ENCODE results near the gene CRYGN. TPM values are rescaled to one million over a fixed set of nuclear protein-coding genes. Genes with fewer than 3 reads are reported as not detected.

The CRYGN gene
- total RNA-seq, 1 experiment from 2014 or later: 0.07 TPM

GRCh38 chr7:151427705-151428377, 12.1 kb downstream of the CRYGN start:
- DNase-seq (ENCODE audit: extremely low read depth, low read depth): no peak

GRCh38 chr7:151426904-151427704, 12.8 kb downstream of the CRYGN start:
- no peak for DNase-seq (ENCODE audit: extremely low read depth, low read depth)

GRCh38 chr7:151426441-151426903, 13.5 kb downstream of the CRYGN start:
- DNase-seq (ENCODE audit: extremely low read depth, low read depth): peak; percentile 50

GRCh38 chr7:151425670-151426440, 14.1 kb downstream of the CRYGN start:
- peak; percentile 19 for DNase-seq (ENCODE audit: extremely low read depth, low read depth)

GRCh38 chr7:151424799-151425198, 15.1 kb downstream of the CRYGN start:
- DNase-seq (ENCODE audit: extremely low read depth, low read depth): no peak

- DNase-seq (ENCODE audit: extremely low read depth, low read depth): no peak
Observed at GRCh38 chr7:151423936-151424335, 16.0 kb downstream of the CRYGN start.

- no peak for DNase-seq (ENCODE audit: extremely low read depth, low read depth)
Observed at GRCh38 chr7:151423226-151423625, 16.7 kb downstream of the CRYGN start.

- DNase-seq (ENCODE audit: extremely low read depth, low read depth): no peak
Observed at GRCh38 chr7:151422212-151422611, 17.7 kb downstream of the CRYGN start.

GRCh38 chr7:151420144-151420543, 19.8 kb downstream of the CRYGN start:
- DNase-seq (ENCODE audit: extremely low read depth, low read depth): no peak

GRCh38 chr7:151416941-151417315, 23.0 kb downstream of the CRYGN start:
- no peak for DNase-seq (ENCODE audit: extremely low read depth, low read depth)

- DNase-seq (ENCODE audit: extremely low read depth, low read depth): no peak
Observed at GRCh38 chr7:151416112-151416940, 23.6 kb downstream of the CRYGN start.

- DNase-seq (ENCODE audit: extremely low read depth, low read depth): peak; percentile 38
Observed at GRCh38 chr7:151415375-151416105, 24.4 kb downstream of the CRYGN start.

GRCh38 chr7:151413241-151413640, 26.7 kb downstream of the CRYGN start:
- no peak for DNase-seq (ENCODE audit: extremely low read depth, low read depth)

GRCh38 chr7:151412318-151412717, 27.6 kb downstream of the CRYGN start:
- DNase-seq (ENCODE audit: extremely low read depth, low read depth): no peak

GRCh38 chr7:151411551-151411950, 28.4 kb downstream of the CRYGN start:
- DNase-seq (ENCODE audit: extremely low read depth, low read depth): no peak

GRCh38 chr7:151410405-151411390, 29.2 kb downstream of the CRYGN start:
- DNase-seq (ENCODE audit: extremely low read depth, low read depth): no peak

GRCh38 chr7:151409667-151410404, 30.1 kb downstream of the CRYGN start, which contains the start of gene WDR86:
Gene WDR86 (minus strand): TSS chr7:151410038. CDS start chr7:151409589, 449 bp downstream.
- no peak for DNase-seq (ENCODE audit: extremely low read depth, low read depth)
